Ovary (tissue), 9 donors: ENCODE measurements around the gene PCDHA3. TPM values are rescaled to one million over a fixed set of nuclear protein-coding genes. Genes with fewer than 3 reads are reported as not detected.
"Not testable (repeated sequence)": the region's sequence is repeated elsewhere in the genome, so short reads cannot be mapped to it uniquely, and the experiment has no call there.

ENCODE experiments used
- DNase-seq, 5 donors: peaks; one replicate each; pipeline ENCODE4 v3.0.0-alpha.2; 2019 to 2020
- H3K27ac ChIP-seq, 2 donors: fragments of 200-600 bp; one replicate each; pipeline versions ENCODE4 v1.5.1 to v1.8.0; 2019 to 2022
- H3K27me3 ChIP-seq: fragments of 200-600 bp; one replicate; pipeline ENCODE4 v1.8.0; 2022
- H3K36me3 ChIP-seq: fragments of 200-600 bp; sonication (generic); one replicate; pipeline ENCODE4 v1.5.1; 2019
- H3K4me1 ChIP-seq: one replicate; pipeline ENCODE4 v1.8.1; 2013; ENCODE audit warnings: mild to moderate bottlenecking, moderate library complexity; ENCODE audit not compliant: insufficient read depth
- H3K4me3 ChIP-seq: fragments of 200-600 bp; sonication (generic); one replicate; pipeline ENCODE4 v1.5.1; 2017
- H3K9me3 ChIP-seq, 2 donors: fragments of 200-600 bp in 1 of 2; sonication (generic) in 1 of 2; one replicate each; pipeline versions ENCODE4 v1.5.1 to v1.8.1; 2013 to 2019; ENCODE audit warnings: mild to moderate bottlenecking in 1 of 2, moderate library complexity in 1 of 2
- EP300 ChIP-seq: sonication (generic); formaldehyde crosslinking; IDR thresholded peaks from one replicate; pipeline ENCODE4 v1.6.1; 2017; ENCODE audit warnings: antibody characterized with exemption
- POLR2A ChIP-seq: fragments of 450-650 bp; IDR thresholded peaks from one replicate; pipeline ENCODE4 v1.6.1; 2017; ENCODE audit warnings: antibody characterized with exemption, mild to moderate bottlenecking, moderate library complexity
- WGBS, 3 donors: extraction: QIAGEN DNeasy Blood & Tissue Kit in 1 of 3; methylation state at CpG; one replicate each; pipeline versions ENCODE4 v1.1.5 to v1.1.7; 2013 to 2017; 5-methylcytosine and 5-hydroxymethylcytosine counted together
- intact Hi-C, 4 donors: fragments of 100-400 bp; cut with DNase I; formaldehyde crosslinking; loops; one replicate each; pipeline versions ENCODE4 v1.11.0 to v1.15.1; 2022 to 2023
- polyA plus RNA-seq, 2 donors: library from polyadenylated mRNA; stranded (reverse); fragments of 200-250 nt in 1 of 2; fragments of 350-450 nt in 1 of 2; fragmentation: Illumina TruSeq in 1 of 2; extraction: RNeasy Lipid Tissue Mini Kit (QIAGEN cat#74804) in 1 of 2; gene quantifications; one replicate each; pipeline ENCODE4 v1.2.3, GENCODE V29; 2013 to 2014
- total RNA-seq, 7 donors: library from RNA; depleted of rRNA in 2 of 7; stranded (reverse); fragments of >200 nt in 2 of 7; fragmentation: NEBNext Ultra II Directional in 3 of 7; extraction: Animal tissue kit (Norgen Biotek cat#: 25700) in 3 of 7; gene quantifications; one replicate each; pipeline versions ENCODE4 v1.1.0 to v1.2.4, GENCODE V29; 2016 to 2023
- TF ChIP-seq, protein P1 (sequence below), 3 donors: fragments of 450-650 bp in 2 of 3; fragments of 200-600 bp in 1 of 3; IDR thresholded peaks; one replicate each; pipeline versions ENCODE4 v1.5.1 to v1.8.0; 2016 to 2022; ENCODE audit warnings: antibody characterized with exemption in 3 of 3, mild to moderate bottlenecking in 1 of 3
- donor health status: DM: no; HTN: no; CAD: no; lungs with moderate emphysema.
- donor health status: DM: no; HTN: no; CAD: no.
- donor health status: Bipolar disorder and iron deficiency.
- donor health status: DM: yes; HTN: yes; CAD: no.
- donor health status: DM: no; HTN: no; CAD: no.
- donor health status: DM: yes; HTN: yes; CAD: no.

Gene PCDHA3
- total and polyA plus RNA-seq, 9 donors, result 0.45 to 2.7 (median 1.4) TPM

DNA sequence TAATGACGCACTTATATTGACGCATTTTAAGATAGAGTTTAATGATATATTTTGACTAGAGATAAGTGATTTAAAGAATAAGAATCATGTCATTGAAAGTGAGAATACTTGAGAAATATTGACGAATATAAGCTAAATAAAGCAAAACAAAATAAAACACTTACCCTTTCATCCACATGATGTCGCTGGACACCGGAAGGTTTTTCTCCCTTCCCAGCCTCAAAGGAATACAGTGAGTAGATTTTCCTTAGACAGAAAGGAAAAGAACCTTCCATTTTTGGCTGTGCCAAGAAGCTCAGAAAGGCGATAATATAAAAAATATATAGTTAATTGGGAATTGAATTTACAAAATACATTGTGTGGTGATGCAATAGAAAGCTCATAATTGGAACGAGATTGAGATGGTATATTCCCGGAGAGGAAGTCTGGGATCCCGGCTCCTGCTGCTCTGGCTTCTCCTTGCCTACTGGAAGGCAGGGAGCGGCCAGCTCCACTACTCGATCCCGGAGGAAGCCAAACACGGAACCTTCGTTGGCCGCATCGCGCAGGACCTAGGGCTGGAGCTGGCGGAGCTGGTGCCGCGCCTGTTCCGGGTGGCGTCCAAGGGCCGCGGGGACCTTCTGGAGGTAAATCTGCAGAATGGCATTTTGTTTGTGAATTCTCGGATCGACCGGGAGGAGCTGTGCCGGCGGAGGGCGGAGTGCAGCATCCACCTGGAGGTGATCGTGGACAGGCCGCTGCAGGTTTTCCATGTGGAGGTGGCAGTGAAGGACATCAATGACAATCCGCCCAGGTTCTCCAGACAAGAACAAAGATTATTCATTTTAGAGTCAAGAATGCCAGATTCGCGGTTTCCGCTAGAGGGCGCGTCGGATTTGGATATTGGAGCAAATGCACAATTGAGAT lies 20.8 kb downstream of the PCDHA3 start, which contains the start of gene PCDHA5:
TSS of gene PCDHA5 (plus strand) at position 239 of the 906 bp plus-strand sequence.
- no peak for TF ChIP-seq POLR2A
- TF ChIP-seq EP300, result no peak
- H3K4me3 ChIP-seq, result no peak within 1 kb of the TSS
- 22 to 34% (median 31%) methylated on average over 39 of the region's 39 CpGs for WGBS, 3 donors

DNA sequence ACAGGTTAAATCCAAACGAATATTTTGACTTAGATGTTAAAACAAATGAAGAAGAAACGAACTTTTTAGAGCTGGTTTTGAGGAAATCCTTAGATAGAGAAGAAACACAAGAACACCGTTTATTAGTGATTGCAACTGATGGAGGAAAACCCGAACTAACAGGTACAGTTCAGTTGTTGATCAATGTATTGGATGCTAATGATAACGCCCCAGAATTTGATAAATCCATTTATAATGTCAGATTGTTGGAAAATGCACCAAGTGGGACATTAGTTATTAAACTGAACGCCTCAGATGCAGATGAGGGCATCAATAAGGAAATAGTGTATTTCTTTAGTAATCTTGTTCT lies 21.4 kb downstream of the PCDHA3 start:
- H3K27me3 ChIP-seq, result no peaks in the 10 kb centered on the region
- WGBS, 3 donors, result 25 to 32% (median 27%) methylated on average over 6 of the region's 6 CpGs

More for the DNA sequence above, 20.8 kb downstream of the PCDHA3 start, which contains the start of gene PCDHA5:
- DNase-seq, result peak in 1 of 5 donors; percentile 44
- intact Hi-C loops, result no loop called here
- H3K9me3 ChIP-seq, result peaks cover 0 to 8% of the 10 kb centered on the region in 2 donors
- no peaks in the 10 kb centered on the region for H3K36me3 ChIP-seq
- H3K27ac ChIP-seq, result no peak within 1 kb of the TSS
- H3K27me3 ChIP-seq, result no peaks in the 10 kb centered on the region
- H3K4me1 ChIP-seq, result no peaks in the 10 kb centered on the region

GRCh38 chr5:140822969-140823368 lies 22.1 kb downstream of the PCDHA3 start:
- H3K27me3 ChIP-seq, intact Hi-C loops, H3K9me3 ChIP-seq, H3K36me3 ChIP-seq, H3K4me1 ChIP-seq, DNase-seq, H3K27ac ChIP-seq, H3K4me3 ChIP-seq: not testable (repeated sequence)
- 40 to 54% (median 53%) methylated on average over 48 of the region's 48 CpGs for WGBS, 3 donors

More for the DNA sequence above, 21.4 kb downstream of the PCDHA3 start:
- Histone ChIP-seq H3K27ac (no peak overlapping the region), H3K36me3 (no peaks in the 10 kb centered on the region), H3K4me3 (no peak overlapping the region), H3K9me3 (peaks cover 0 to 8% of the 10 kb centered on the region in 2 donors), H3K4me1 (no peaks in the 10 kb centered on the region)
- intact Hi-C loops, result no loop called here
- no peak for TF ChIP-seq EP300
- no peak for TF ChIP-seq POLR2A
- TF ChIP-seq, protein P1, sequence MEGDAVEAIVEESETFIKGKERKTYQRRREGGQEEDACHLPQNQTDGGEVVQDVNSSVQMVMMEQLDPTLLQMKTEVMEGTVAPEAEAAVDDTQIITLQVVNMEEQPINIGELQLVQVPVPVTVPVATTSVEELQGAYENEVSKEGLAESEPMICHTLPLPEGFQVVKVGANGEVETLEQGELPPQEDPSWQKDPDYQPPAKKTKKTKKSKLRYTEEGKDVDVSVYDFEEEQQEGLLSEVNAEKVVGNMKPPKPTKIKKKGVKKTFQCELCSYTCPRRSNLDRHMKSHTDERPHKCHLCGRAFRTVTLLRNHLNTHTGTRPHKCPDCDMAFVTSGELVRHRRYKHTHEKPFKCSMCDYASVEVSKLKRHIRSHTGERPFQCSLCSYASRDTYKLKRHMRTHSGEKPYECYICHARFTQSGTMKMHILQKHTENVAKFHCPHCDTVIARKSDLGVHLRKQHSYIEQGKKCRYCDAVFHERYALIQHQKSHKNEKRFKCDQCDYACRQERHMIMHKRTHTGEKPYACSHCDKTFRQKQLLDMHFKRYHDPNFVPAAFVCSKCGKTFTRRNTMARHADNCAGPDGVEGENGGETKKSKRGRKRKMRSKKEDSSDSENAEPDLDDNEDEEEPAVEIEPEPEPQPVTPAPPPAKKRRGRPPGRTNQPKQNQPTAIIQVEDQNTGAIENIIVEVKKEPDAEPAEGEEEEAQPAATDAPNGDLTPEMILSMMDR (IDR thresholded peaks at IDR 0.05), result no peak
- no peak for DNase-seq

DNA sequence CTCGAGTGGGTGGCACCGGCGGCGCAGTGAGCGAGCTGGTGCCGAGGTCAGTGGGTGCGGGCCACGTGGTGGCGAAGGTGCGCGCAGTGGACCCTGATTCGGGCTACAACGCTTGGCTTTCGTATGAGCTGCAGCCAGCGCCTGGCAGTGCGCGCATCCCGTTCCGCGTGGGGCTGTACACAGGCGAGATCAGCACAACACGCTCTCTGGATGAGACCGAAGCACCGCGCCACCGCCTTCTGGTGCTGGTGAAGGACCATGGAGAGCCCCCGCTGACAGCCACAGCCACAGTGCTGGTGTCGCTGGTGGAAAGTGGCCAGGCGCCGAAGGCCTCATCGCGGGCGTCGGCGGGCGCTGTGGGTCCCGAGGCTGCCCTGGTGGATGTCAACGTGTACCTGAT lies 22.6 kb downstream of the PCDHA3 start:
- WGBS, 3 donors, result 46 to 63% (median 62%) methylated on average over 6 to 38 of the region's 38 CpGs
- H3K27me3 ChIP-seq, result no peaks in the 10 kb centered on the region

DNA sequence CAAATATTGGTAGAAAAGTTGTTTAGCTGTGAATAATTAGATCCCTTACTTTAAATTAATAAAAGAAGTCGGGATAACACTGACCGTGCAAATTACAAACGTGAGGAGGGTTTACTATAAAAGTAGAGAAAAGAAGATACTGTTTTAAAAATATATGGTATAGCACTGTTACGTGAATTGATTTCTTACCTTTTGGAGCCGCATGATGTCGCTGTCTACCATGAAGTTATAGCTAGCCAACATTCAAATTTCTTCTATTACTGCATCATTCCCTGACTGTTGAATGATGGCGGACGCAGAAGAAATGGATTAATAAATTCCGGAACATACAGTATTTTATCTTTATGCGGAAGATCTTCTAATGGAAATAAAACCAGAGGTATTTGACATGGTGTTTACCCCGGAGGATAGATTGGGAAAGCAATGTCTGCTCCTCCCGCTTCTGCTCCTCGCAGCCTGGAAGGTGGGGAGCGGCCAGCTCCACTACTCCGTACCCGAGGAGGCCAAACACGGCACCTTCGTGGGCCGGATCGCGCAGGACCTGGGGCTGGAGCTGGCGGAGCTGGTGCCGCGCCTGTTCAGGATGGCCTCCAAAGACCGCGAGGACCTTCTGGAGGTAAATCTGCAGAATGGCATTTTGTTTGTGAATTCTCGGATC lies 27.0 kb downstream of the PCDHA3 start, which contains the start of gene PCDHA6:
TSS of gene PCDHA6 (plus strand) at position 257 of the 658 bp plus-strand sequence. CDS start at position 389, 132 bp downstream.
- Histone ChIP-seq H3K27me3 (no peaks in the 10 kb centered on the region), H3K9me3 (peaks cover 0 to 19% of the 10 kb centered on the region in 2 donors), H3K4me1 (no peaks in the 10 kb centered on the region), H3K4me3 (no peak within 1 kb of the TSS), H3K36me3 (no peaks in the 10 kb centered on the region), H3K27ac (no peak within 1 kb of the TSS)
- WGBS, 3 donors, result 9 to 18% (median 16%) methylated on average over 27 of the region's 27 CpGs
- DNase-seq, result no peak
- intact Hi-C loops, result no loop called here
- no peak for TF ChIP-seq POLR2A
- TF ChIP-seq, protein P1 (IDR thresholded peaks at IDR 0.05), result no peak
- no peak for TF ChIP-seq EP300

More for the DNA sequence above, 22.6 kb downstream of the PCDHA3 start:
- no peak overlapping the region for H3K4me3 ChIP-seq
- H3K27ac ChIP-seq, result no peak overlapping the region
- DNase-seq, result no peak
- no peak for TF ChIP-seq EP300
- TF ChIP-seq, protein P1 (IDR thresholded peaks at IDR 0.05), result no peak
- no peak for TF ChIP-seq POLR2A
- intact Hi-C loops, result no loop called here
- H3K36me3 ChIP-seq, result no peaks in the 10 kb centered on the region
- H3K9me3 ChIP-seq, result peaks cover 0 to 14% of the 10 kb centered on the region in 2 donors
- H3K4me1 ChIP-seq, result no peaks in the 10 kb centered on the region
